GM18907 (cell line): ENCODE results near the gene CNGA3.
"Not testable (repeated sequence)": the region's sequence is repeated elsewhere in the genome, so short reads cannot be mapped to it uniquely, and the experiment has no call there.

Source experiments
- ATAC-seq: cut with Tn5 transposase; IDR thresholded peaks from one replicate; pipeline ENCODE4 v1.9.1; 2021; ENCODE audit warnings: mild to moderate bottlenecking, moderate library complexity; ENCODE audit not compliant: unreplicated experiment

CNGA3 gene

GRCh38 chr2:98395977-98396376 lies 49.7 kb downstream of the CNGA3 start:
- ATAC-seq: no peak

GRCh38 chr2:98396745-98397355 lies 50.6 kb downstream of the CNGA3 start:
- ATAC-seq: no peak

- no peak for ATAC-seq
Measured at GRCh38 chr2:98399140-98399539, 52.9 kb downstream of the CNGA3 start.

- no peak for ATAC-seq
Measured at GRCh38 chr2:98403878-98404277, 57.6 kb downstream of the CNGA3 start.

GRCh38 chr2:98404556-98405250 lies 58.4 kb downstream of the CNGA3 start:
- ATAC-seq: no peak

GRCh38 chr2:98405301-98405700 lies 59.0 kb downstream of the CNGA3 start:
- no peak for ATAC-seq

- no peak for ATAC-seq
Measured at GRCh38 chr2:98408155-98408554, 61.9 kb downstream of the CNGA3 start.

- no peak for ATAC-seq
Measured at GRCh38 chr2:98412751-98413458, 66.6 kb downstream of the CNGA3 start.

- not testable (repeated sequence) for ATAC-seq
Measured at GRCh38 chr2:98414246-98414645, 68.0 kb downstream of the CNGA3 start.

GRCh38 chr2:98415719-98416248 lies 69.5 kb downstream of the CNGA3 start:
- ATAC-seq: not testable (repeated sequence)

GRCh38 chr2:98416383-98417159 lies 70.3 kb downstream of the CNGA3 start:
- ATAC-seq: no peak

GRCh38 chr2:98419544-98419943 lies 73.3 kb downstream of the CNGA3 start:
- ATAC-seq: no peak

GRCh38 chr2:98419977-98420725 lies 73.9 kb downstream of the CNGA3 start:
- ATAC-seq: no peak

- ATAC-seq: no peak
Measured at GRCh38 chr2:98422449-98422848, 76.2 kb downstream of the CNGA3 start.

- no peak for ATAC-seq
Measured at GRCh38 chr2:98426771-98427170, 80.5 kb downstream of the CNGA3 start.

GRCh38 chr2:98432145-98432544 lies 85.9 kb downstream of the CNGA3 start:
- no peak for ATAC-seq

GRCh38 chr2:98433363-98433964 lies 87.2 kb downstream of the CNGA3 start:
- no peak for ATAC-seq

- ATAC-seq: no peak
Measured at GRCh38 chr2:98434492-98434891, 88.2 kb downstream of the CNGA3 start.

- not testable (repeated sequence) for ATAC-seq
Measured at GRCh38 chr2:98435670-98436069, 89.4 kb downstream of the CNGA3 start.

- ATAC-seq: no peak
Measured at GRCh38 chr2:98436734-98437133, 90.5 kb downstream of the CNGA3 start.
